SU-DHL-6 (cell line): ENCODE results near the gene DNAJC15.
"Not testable (repeated sequence)": the region's sequence is repeated elsewhere in the genome, so short reads cannot be mapped to it uniquely, and the experiment has no call there.

Experiments used
- CTCF ChIP-seq: fragments of 200-600 bp; sonication (generic); IDR thresholded peaks from one replicate; pipeline ENCODE4 v1.5.1; 2017; ENCODE audit warnings: antibody characterized with exemption, mild to moderate bottlenecking, low read length, moderate library complexity; ENCODE audit not compliant: insufficient read depth, poor library complexity, severe bottlenecking
- EZH2phosphoT487 ChIP-seq: fragments of 200-600 bp; sonication (generic), shearing (Covaris generic); conservative IDR thresholded peaks from 2 replicates; pipeline ENCODE4 v1.6.1; 2018; ENCODE audit warnings: mild to moderate bottlenecking, antibody characterized with exemption, low read length, moderate library complexity, mixed read lengths

- TF ChIP-seq EZH2phosphoT487, CTCF: not testable (repeated sequence)
These were observed 52.1 kb downstream of the DNAJC15 start for GRCh38 chr13:43075511-43075902.
